Activated CD4-positive, alpha-beta T cell treated with anti-CD3 and anti-CD28 coated beads, Interleukin-2, amount 10 ng/mL, durations not matched to agents 7 days and 5 days (primary cell): ENCODE results near the gene KRTAP5-6. TPM values are rescaled to one million over a fixed set of nuclear protein-coding genes. Genes with fewer than 3 reads are reported as not detected.

Experiments
- CTCF ChIA-PET: fragments of 350-600 bp; sonication (Branson Sonifier 250); formaldehyde crosslinking; loops from one replicate; lab custom pipeline; 2021; ENCODE audit warnings: antibody characterized with exemption; lab: Charles Lee
- POLR2A ChIA-PET: fragments of 350-600 bp; sonication (Branson Sonifier 250); formaldehyde crosslinking; loops from one replicate; lab custom pipeline; 2021; ENCODE audit warnings: antibody characterized with exemption; lab: Charles Lee
- DNase-seq: peaks from one replicate; pipeline ENCODE4 v3.0.0-alpha.2; 2020
- H3K27ac Mint-ChIP-seq: one replicate; pipeline ENCODE4 v1.8.0; 2021; ENCODE audit warnings: mild to moderate bottlenecking, moderate library complexity, mixed read lengths
- H3K27me3 Mint-ChIP-seq: one replicate; pipeline ENCODE4 v1.8.0; 2021; ENCODE audit warnings: mixed read lengths
- H3K36me3 Mint-ChIP-seq: one replicate; pipeline ENCODE4 v1.8.0; 2021; ENCODE audit warnings: low read depth, mixed read lengths
- H3K4me1 Mint-ChIP-seq: one replicate; pipeline ENCODE4 v1.8.0; 2021; ENCODE audit warnings: mixed read lengths
- H3K4me3 Mint-ChIP-seq: one replicate; pipeline ENCODE4 v1.8.0; 2021; ENCODE audit warnings: mild to moderate bottlenecking, moderate library complexity, mixed read lengths
- H3K9me3 Mint-ChIP-seq: one replicate; pipeline ENCODE4 v1.8.0; 2021; ENCODE audit warnings: mixed read lengths
- total RNA-seq, 2 experiments: library from RNA; stranded (reverse); gene quantifications; one replicate each; pipeline ENCODE4 v1.2.3, GENCODE V29; 2021

The KRTAP5-6 gene
- total RNA-seq, 2 experiments from 2014 or later, result not detected

DNA sequence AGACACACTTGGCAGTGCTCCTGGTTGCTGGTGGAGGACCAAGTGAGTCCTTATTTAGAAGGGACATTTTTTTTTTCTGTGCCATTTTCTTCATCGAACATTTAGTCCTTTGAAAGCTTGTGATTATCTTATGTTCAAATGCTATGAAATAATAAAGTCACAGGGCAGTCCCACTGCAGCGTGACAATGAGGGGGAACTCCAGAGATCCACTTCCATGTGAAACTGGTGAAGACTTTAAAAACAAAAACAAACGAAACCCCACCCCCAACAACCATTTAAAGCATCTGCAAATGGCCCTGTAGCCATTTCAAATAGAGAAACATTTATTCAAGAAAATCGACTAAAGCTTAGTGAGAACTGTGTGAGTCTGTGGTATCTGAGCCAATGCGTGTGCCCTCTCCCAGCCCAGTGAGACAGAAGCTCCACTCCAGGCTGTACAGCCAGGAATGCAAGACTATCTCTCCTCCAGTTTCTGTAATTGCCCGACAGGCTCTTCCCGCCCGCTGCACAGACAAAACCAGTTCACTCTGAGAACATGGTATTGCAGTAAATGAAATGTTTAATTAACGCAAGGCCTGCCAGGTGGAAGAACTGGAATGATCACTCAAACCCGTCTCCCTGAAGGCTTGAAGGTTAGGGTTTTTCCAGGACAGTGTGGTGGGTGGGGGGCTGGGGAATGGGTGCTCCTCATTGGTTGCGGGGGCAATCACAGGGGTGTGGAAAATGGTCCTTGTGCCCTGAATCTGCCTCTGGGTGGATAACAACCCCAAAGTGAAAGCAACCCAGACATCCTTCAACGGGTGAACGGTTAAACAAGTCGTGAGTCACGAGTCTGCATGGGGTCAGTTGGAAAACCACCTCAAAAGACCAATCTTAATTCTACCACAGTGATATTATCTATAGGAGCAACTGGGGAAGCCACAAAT is 8.4 kb downstream of the KRTAP5-6 start:
- ChIA-PET CTCF (interaction anchor here (1.0 to 1.2 kb wide), 2 partner anchors 102 to 128 kb away, joined by 3 to 5 read pairs; no protein-coding TSS in a partner anchor), POLR2A (no interaction called here)
- peaks cover 16% of the 10 kb centered on the region for H3K9me3 Mint-ChIP-seq
- H3K4me1 Mint-ChIP-seq, result peaks cover 28% of the 10 kb centered on the region
- peaks cover 10% of the 10 kb centered on the region for H3K27me3 Mint-ChIP-seq
- H3K36me3 Mint-ChIP-seq, result peaks cover 4% of the 10 kb centered on the region
- no peak overlapping the region for H3K4me3 Mint-ChIP-seq
- no peak for DNase-seq
- peak overlapping the region; percentile 74 for H3K27ac Mint-ChIP-seq

GRCh38 chr11:1706634-1707400 is 9.8 kb downstream of the KRTAP5-6 start:
- peak overlapping the region; percentile 74 for H3K27ac Mint-ChIP-seq

GRCh38 chr11:1707751-1708150 is 10.8 kb downstream of the KRTAP5-6 start:
- no peak for DNase-seq
- Mint-ChIP-seq H3K27ac (no peak overlapping the region), H3K4me3 (no peak overlapping the region), H3K9me3 (peaks cover 3% of the 10 kb centered on the region), H3K4me1 (peaks cover 17% of the 10 kb centered on the region), H3K36me3 (no peaks in the 10 kb centered on the region), H3K27me3 (peaks cover 12% of the 10 kb centered on the region)
- CTCF ChIA-PET, result interaction anchor here (1.0 to 2.4 kb wide), 4 partner anchors 14 to 442 kb away, joined by 3 to 11 read pairs (median 4); no protein-coding TSS in a partner anchor
- POLR2A ChIA-PET, result no interaction called here

More at GRCh38 chr11:1706634-1707400, 9.8 kb downstream of the KRTAP5-6 start:
- DNase-seq, result no peak
- H3K36me3 Mint-ChIP-seq, result no peaks in the 10 kb centered on the region
- H3K4me1 Mint-ChIP-seq, result peaks cover 17% of the 10 kb centered on the region
- H3K4me3 Mint-ChIP-seq, result no peak overlapping the region
- CTCF ChIA-PET, result interaction anchor here (0.5 to 2.4 kb wide), 11 partner anchors 11 to 443 kb away, joined by 3 to 11 read pairs (median 4); no protein-coding TSS in a partner anchor
- peaks cover 12% of the 10 kb centered on the region for H3K27me3 Mint-ChIP-seq
- POLR2A ChIA-PET, result no interaction called here
- H3K9me3 Mint-ChIP-seq, result peaks cover 8% of the 10 kb centered on the region

DNA sequence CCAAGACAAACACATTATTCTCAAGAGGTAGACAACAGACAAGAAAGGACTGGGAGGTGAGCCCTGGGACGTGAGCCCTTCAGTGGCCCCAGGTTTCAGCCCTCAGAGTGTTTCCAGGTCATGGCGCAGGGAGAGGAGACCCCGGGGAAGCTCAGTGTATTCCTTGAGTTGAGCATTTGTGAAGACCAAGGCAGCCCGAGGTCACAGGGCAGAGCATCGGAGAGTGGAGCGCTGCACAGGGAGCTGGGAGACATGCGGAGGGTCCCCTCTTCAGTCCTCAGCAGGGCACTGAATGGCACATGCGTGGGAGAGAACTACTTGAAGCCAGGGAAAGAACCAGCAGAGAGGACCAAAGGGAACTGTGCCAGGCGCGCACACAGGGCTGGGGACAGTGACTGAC is 11.7 kb downstream of the KRTAP5-6 start:
- ChIA-PET POLR2A (no interaction called here), CTCF (interaction anchor here (1.9 kb wide), 1 partner anchor 124 kb away, joined by 5 read pairs; no protein-coding TSS in a partner anchor)
- peaks cover 17% of the 10 kb centered on the region for H3K4me1 Mint-ChIP-seq
- no peak overlapping the region for H3K4me3 Mint-ChIP-seq
- H3K27ac Mint-ChIP-seq, result no peak overlapping the region
- peaks cover 3% of the 10 kb centered on the region for H3K9me3 Mint-ChIP-seq
- peaks cover 12% of the 10 kb centered on the region for H3K27me3 Mint-ChIP-seq
- no peaks in the 10 kb centered on the region for H3K36me3 Mint-ChIP-seq
- DNase-seq, result no peak

DNA sequence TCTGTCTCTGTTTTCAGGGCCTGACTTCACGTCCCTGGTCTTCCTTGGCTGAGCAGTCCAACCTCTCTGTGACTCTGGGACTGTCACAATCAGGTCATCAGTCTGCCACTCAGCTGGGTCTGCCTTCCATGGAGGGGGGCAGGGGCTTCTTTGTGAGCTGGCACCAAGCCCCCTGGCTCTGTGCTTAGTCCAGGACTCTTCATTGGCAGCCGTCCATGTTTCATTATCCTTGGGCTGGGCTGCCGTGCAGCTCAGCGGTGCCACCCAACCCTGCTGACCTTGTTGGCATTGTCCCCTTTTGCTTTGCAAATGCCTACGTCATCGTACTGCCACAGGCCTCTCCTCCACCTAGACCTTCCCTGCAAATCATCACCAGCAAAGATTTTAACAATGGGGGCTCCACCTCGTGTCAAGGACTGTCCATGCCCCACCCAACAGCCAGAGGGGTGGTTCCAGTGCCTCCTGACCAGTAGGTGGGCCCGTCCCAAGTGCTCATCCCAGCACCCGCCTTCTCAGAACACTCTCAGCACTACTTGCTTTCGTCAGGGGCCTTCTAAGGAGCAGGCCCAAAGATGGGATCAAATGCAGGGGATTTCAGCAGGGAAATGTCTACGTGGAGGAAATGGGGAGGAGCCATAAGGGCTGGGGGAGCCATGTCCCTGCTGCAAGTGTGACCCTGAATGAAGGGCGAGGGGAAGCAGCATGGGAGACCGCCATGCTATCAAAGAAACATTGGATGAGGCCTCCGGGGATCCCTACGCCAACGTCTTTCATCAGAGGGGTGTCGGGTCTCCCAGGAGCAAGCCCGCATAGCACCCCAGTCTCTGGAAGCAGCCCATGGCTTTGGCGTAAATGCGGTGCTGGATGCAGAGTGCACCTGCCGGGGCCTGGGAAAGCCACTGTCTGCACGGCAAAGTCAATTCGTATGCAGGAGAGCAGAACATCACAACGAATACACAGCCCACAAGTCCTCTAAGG is 18.2 kb downstream of the KRTAP5-6 start:
- ChIA-PET POLR2A (no interaction called here), CTCF (interaction anchor here (1.5 kb wide), 1 partner anchor 21 kb away, joined by 3 read pairs; no protein-coding TSS in a partner anchor)
- Mint-ChIP-seq H3K4me1 (no peaks in the 10 kb centered on the region), H3K27me3 (peaks cover 3% of the 10 kb centered on the region), H3K9me3 (no peaks in the 10 kb centered on the region), H3K36me3 (no peaks in the 10 kb centered on the region), H3K4me3 (no peak overlapping the region), H3K27ac (no peak overlapping the region)
- no peak for DNase-seq

- no peak for DNase-seq
- Mint-ChIP-seq H3K4me1 (no peaks in the 10 kb centered on the region), H3K27ac (no peak overlapping the region), H3K9me3 (no peaks in the 10 kb centered on the region), H3K36me3 (no peaks in the 10 kb centered on the region), H3K4me3 (no peak overlapping the region), H3K27me3 (peaks cover 9% of the 10 kb centered on the region)
- POLR2A ChIA-PET, result interaction anchor here (0.6 kb wide), 1 partner anchor 19 kb away, joined by 5 read pairs; no protein-coding TSS in a partner anchor
- CTCF ChIA-PET, result interaction anchor here (1.4 to 1.6 kb wide), 2 partner anchors 11 to 65 kb away, joined by 3 to 5 read pairs; no protein-coding TSS in a partner anchor
Measured at GRCh38 chr11:1717745-1718144, 20.8 kb downstream of the KRTAP5-6 start.

DNA sequence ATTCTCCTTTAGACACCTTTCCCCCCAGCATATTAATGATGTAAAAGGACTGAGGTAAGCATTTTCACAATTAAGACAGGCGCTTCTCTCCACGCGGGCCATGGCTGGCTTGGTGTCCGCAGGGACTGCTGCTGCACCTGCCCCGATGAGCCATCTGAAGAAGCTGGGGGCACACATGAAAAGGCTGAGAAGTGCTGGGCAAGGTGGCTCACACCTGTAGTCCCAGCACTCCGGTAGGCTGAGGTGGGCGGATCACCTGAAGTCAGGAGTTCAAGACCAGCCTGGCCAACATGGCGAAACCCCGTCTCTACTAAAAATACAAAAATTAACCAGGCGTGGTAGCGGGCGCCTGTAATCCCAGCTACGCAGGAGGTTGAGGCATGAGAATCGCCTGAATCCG is 21.3 kb downstream of the KRTAP5-6 start:
- no peak overlapping the region for H3K4me3 Mint-ChIP-seq
- H3K4me1 Mint-ChIP-seq, result no peaks in the 10 kb centered on the region
- no peak overlapping the region for H3K27ac Mint-ChIP-seq
- H3K9me3 Mint-ChIP-seq, result no peaks in the 10 kb centered on the region
- no peak for DNase-seq
- ChIA-PET CTCF (no interaction called here), POLR2A (no interaction called here)
- H3K36me3 Mint-ChIP-seq, result no peaks in the 10 kb centered on the region
- H3K27me3 Mint-ChIP-seq, result peaks cover 13% of the 10 kb centered on the region

DNA sequence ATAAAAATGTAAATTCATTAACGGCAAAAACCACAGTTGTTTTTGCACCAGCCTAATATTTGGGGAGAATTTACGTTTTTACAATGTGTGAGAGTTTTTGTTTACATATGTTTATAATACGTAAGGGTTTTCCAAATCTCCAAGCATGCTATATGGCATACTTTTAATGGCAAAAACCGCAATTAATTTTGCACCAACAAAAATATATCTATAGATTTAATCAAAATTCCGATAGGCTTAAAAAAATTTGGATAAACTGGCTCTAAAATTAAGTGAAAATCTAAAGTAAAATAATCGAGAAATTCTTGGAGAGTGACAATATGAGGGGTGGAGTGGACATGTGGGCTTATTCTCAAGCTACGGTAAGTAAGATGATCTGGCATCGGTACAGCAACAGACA is 22.8 kb downstream of the KRTAP5-6 start:
- H3K27ac Mint-ChIP-seq, result no peak overlapping the region
- no peaks in the 10 kb centered on the region for H3K9me3 Mint-ChIP-seq
- peaks cover 16% of the 10 kb centered on the region for H3K27me3 Mint-ChIP-seq
- ChIA-PET POLR2A (no interaction called here), CTCF (no interaction called here)
- no peaks in the 10 kb centered on the region for H3K36me3 Mint-ChIP-seq
- H3K4me1 Mint-ChIP-seq, result no peaks in the 10 kb centered on the region
- no peak overlapping the region for H3K4me3 Mint-ChIP-seq
- DNase-seq, result no peak

GRCh38 chr11:1727096-1727690 is 30.2 kb downstream of the KRTAP5-6 start:
- Mint-ChIP-seq H3K27ac (no peak overlapping the region), H3K9me3 (peaks cover 9% of the 10 kb centered on the region), H3K4me3 (no peak overlapping the region), H3K36me3 (no peaks in the 10 kb centered on the region), H3K27me3 (peaks cover 43% of the 10 kb centered on the region), H3K4me1 (peaks cover 19% of the 10 kb centered on the region)
- DNase-seq, result no peak
- POLR2A ChIA-PET, result no interaction called here
- CTCF ChIA-PET, result no interaction called here

DNA sequence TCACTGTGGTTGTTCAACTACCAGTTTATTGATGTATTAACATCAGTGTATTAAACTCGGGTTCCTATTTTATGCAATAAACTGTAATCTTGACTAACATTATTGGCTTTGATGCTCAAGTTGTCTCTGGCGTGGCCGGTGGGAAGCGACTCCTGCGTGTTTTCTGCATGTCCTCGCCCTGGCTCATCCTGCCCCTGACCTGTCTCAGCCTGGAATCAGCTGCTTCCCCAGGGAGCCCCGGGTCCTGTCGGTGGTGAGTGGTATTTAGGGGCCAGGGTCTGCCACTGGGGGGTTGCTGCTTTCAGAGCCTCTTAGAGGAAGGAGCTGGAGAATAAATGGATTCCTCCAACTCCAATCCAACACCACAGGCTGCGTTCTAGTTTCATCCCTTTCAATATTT is 30.9 kb downstream of the KRTAP5-6 start:
- ChIA-PET POLR2A (no interaction called here), CTCF (interaction anchor here (0.7 kb wide), 1 partner anchor 34 kb away, joined by 3 read pairs; no protein-coding TSS in a partner anchor)
- Mint-ChIP-seq H3K9me3 (peaks cover 9% of the 10 kb centered on the region), H3K4me3 (no peak overlapping the region), H3K36me3 (no peaks in the 10 kb centered on the region), H3K27me3 (peaks cover 42% of the 10 kb centered on the region), H3K27ac (no peak overlapping the region), H3K4me1 (peaks cover 19% of the 10 kb centered on the region)
- DNase-seq, result no peak

- no peak overlapping the region for H3K4me3 Mint-ChIP-seq
- POLR2A ChIA-PET, result no interaction called here
- peaks cover 9% of the 10 kb centered on the region for H3K9me3 Mint-ChIP-seq
- H3K27me3 Mint-ChIP-seq, result peaks cover 39% of the 10 kb centered on the region
- no peak for DNase-seq
- peaks cover 19% of the 10 kb centered on the region for H3K4me1 Mint-ChIP-seq
- CTCF ChIA-PET, result interaction anchor here (0.7 kb wide), 1 partner anchor 34 kb away, joined by 3 read pairs; no protein-coding TSS in a partner anchor
- no peaks in the 10 kb centered on the region for H3K36me3 Mint-ChIP-seq
- H3K27ac Mint-ChIP-seq, result no peak overlapping the region
Measured at GRCh38 chr11:1728301-1728700, 31.3 kb downstream of the KRTAP5-6 start.
